ENCODE measurements around the gene CYB5D1.
A peak's percentile ranks its signal among the peaks of the same experiment; 100 is the strongest.

- no peak for TF ChIP-seq MAX (IDR thresholded peaks at IDR 0.05; ENCODE audit: low read depth, low read length)
- TF ChIP-seq, protein P1, sequence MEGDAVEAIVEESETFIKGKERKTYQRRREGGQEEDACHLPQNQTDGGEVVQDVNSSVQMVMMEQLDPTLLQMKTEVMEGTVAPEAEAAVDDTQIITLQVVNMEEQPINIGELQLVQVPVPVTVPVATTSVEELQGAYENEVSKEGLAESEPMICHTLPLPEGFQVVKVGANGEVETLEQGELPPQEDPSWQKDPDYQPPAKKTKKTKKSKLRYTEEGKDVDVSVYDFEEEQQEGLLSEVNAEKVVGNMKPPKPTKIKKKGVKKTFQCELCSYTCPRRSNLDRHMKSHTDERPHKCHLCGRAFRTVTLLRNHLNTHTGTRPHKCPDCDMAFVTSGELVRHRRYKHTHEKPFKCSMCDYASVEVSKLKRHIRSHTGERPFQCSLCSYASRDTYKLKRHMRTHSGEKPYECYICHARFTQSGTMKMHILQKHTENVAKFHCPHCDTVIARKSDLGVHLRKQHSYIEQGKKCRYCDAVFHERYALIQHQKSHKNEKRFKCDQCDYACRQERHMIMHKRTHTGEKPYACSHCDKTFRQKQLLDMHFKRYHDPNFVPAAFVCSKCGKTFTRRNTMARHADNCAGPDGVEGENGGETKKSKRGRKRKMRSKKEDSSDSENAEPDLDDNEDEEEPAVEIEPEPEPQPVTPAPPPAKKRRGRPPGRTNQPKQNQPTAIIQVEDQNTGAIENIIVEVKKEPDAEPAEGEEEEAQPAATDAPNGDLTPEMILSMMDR (IDR thresholded peaks at IDR 0.05; ENCODE audit: low read depth, low read length) = no peak
- peak; percentile 18 for TF ChIP-seq POLR2A (IDR thresholded peaks at IDR 0.05; ENCODE audit: extremely low read depth, insufficient read length)
- no peak; the same call in 1 of the 2 replicates for TF ChIP-seq MYC (IDR thresholded peaks at IDR 0.05; ENCODE audit: low read depth, low read length)
Observed at GRCh38 chr17:7844292-7845154, 13.3 kb upstream of the CYB5D1 start.

Measured in NB4 (cell line).